Measurements from ENCODE around the gene CASQ2.

Gene CASQ2

DNA sequence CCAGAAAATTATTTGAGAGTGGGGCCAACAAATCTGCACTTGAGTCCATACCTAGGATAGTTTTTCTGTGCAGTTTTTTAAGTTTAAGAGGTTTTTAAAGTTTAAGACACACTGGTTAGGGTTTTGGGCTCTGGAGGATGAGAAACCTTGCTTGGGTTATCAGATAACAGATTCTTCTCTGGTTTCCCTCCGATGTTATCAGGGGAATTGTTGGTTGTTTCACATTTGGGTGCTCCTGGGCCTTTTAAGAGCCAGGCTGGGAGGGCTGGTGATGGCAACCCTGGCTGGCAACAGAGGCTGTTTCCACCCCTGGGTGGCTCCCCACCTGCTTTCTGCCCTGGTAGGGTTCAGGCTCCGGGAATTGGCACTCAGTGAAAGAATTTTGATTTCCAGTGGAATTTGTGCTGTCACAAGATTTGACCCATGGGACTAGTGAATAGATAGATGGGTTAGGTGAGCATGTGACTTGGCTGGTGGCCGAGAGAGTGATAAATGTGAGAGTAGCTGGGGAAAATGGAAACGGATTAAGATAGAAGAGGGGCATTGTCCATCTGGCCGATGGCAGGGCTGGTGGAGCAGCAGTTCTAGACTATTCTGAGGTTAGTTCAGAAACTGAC, 111.9 kb downstream of the CASQ2 start:
- no peak for DNase-seq

DNA sequence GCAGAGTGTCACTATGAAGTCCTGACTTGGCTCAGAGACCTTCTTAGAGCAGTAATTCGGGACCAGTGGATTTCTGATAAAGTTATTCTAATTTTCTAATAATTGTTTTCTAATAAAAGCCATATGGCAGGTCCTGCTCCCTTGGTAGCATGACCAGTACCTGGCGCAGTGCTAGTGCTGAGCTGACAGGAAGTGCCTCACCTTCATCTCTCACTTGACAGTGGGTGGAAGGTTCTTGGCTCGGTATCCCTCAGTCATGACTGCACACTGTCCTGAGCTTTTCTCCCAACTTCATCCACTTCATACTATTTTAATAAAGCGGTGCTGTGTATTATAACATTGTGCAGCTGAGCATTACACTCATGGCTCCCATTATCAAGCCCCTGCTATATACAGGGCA, 112.6 kb downstream of the CASQ2 start:
- DNase-seq: no peak

DNA sequence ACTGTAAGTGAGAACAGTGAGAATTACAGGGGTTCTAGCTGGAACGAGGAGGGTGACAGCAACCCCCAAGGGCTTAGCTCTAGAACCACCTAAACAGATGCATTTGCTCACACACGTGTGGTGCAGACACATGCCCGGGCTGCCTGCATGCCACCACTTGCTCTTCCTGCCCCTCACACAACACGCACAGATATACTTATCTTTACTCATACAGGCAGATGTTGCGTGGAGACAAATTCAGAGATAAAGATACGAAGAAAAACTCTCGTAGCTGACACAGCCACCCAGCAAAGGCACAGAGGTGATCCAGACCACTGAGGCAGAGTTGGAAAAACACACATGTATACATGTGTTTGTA, 113.2 kb downstream of the CASQ2 start:
- DNase-seq: no peak

DNA sequence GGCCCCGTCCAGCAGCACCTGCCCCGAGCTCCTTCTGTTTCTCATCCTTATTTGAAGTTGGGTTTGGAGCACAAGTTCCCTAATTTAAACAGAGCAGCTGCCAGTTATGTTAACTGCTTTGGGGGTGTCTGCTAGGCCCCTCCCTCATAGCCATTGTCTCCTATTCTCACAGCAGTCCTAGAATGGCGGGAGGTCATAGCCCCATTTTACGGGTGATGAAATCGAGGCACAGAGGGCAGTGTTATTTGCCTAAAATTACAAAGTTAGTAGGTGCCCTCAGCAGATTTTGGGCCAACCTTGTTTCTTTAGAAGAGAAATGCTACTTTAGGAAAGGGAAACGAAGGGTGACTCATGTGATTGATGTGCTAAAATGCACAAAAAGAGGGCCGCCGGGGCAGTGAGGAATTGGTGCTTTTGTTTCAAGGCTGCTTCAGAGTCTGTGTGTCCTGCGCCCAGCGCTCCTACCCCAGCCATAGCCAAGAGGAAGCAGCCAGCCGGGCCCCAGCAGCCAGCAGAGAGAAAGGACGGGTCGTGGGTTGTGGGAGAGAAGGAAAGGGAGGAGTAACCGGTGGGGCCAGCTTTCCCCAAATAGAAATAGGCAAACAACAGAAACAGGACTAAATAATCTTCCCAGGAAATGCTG, 113.7 kb downstream of the CASQ2 start:
- DNase-seq: no peak

DNA sequence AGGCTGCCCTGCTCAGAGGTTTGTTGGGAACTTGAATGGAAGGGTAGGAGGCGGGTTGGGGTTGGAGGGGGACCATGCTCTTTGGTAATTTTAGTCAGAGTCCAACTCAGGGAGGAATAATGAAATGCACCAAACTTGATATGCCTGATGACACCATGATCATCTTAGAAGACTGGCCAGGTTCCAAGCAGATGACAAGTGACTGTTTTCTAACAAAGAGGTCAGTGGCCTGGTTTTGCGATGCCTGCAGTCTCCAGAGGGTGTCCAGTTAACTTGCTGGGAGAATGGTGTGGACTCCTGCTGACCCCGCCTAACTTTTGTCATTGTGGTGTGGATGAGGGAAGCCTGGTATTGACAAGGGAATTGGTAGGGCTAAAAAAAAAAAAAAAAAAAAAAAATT, 114.4 kb downstream of the CASQ2 start:
- no peak for DNase-seq

DNA sequence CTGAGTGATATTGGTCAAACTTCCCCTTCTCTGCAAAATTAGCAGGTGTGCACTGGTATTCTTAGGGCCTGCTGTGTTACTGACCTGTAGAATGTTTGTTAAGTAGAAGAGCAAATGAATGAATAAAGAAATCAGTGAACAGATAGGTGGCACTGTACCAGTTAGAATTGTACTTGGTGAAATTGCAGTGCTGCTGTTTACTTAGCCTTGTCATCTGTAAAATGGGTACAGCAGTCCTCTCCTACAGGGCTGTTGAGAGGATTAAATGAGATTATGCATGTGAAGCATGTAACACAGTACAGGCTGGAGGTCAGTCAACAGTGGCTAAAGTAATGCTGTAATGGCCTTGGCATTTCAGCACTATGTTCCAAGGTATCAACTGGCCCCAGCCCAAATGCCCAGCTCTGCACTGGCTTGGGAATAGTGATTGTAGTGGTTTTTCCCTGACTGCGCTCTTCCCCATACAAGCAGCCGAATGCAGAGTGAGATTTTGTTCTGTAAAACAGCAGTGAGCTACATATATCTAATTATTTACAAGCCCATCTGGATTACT, 116.2 kb downstream of the CASQ2 start:
- no peak for DNase-seq

DNA sequence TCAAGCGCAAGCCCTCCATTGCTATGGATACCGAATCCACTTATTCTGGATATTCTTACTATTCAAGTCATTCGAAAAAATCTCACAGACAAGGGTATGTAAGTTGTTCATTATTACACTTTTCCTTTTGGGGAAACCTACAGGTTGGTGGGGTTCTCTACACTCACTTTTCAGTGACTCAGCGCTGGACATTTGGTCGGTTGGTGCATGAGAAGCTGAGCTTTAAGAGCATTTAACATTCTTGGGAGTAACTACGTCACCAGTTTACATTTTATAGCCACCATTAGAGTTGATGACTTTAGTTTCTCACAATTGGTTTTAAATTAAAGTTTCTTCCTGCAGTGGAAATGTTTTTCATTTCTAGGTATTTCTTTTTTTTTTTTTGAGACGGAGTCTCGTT, 117.1 kb downstream of the CASQ2 start:
- no peak for DNase-seq

DNA sequence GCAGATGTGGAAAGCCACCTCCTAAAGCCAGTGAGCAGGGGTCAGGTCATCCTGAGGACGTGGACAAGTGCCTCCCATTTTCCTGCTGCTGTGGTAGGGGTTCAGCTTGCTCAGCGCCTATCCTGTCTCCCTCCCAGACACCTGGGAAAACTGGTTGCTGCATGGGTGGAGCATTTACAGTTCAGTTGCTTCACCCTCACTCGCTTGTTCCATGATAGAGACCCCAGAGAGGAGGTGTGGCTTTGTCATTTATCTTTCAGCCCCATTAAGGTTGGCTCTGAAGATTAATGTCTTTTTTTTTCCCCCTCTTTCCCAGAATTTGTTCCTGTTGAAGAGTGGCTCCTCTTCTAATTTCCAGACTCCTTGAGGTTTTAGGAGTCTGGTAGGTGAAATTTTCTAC, 117.6 kb downstream of the CASQ2 start:
- DNase-seq: no peak

Data from left hindlimb (tissue), 1 donor.